IMR-90 (cell line): ENCODE measurements around the gene ZDBF2. TPM values are rescaled to one million over a fixed set of nuclear protein-coding genes. Genes with fewer than 3 reads are reported as not detected.

ENCODE experiments used
- microRNA-seq, 2 experiments: library from miRNA; stranded (forward) in 1 of 2; unstranded in 1 of 2; fragments of 10-50 nt in 1 of 2; fragments of <30 nt in 1 of 2; gene quantifications in 1 of 2; microRNA quantifications in 1 of 2; one replicate each; pipeline versions ENCODE3 to v1.1.0; 2013 to 2020; ENCODE audit not compliant: insufficient read depth in 1 of 2, insufficient read length in 1 of 2, unreplicated experiment in 1 of 2
- polyA plus RNA-seq, 3 experiments: library from polyadenylated mRNA; depleted of rRNA; stranded (reverse); fragments of >200 nt; gene quantifications; 2 replicates each; pipeline ENCODE4 v1.2.3, GENCODE V29; 2012; ENCODE audit warnings: low replicate concordance in 1 of 3
- small RNA-seq, 5 experiments: library from RNA; depleted of rRNA; stranded (forward); fragments of <200 nt; gene quantifications; one replicate each; pipeline ENCODE3, GENCODE V24; 2012
- total RNA-seq: library from RNA; depleted of rRNA; stranded (reverse); fragments of >200 nt; gene quantifications from 2 replicates; pipeline ENCODE4 v1.2.3, GENCODE V29; 2012; rRNA removed

The ZDBF2 gene
- total and polyA plus RNA-seq, 2 of the 4 experiments (the other 2 are of a cell fraction), result 1.9 to 10.2 TPM

Small RNA genes lying within 50 kb of the gene (microRNA-seq; reads per million reads assigned to microRNA genes)
- not detected for gene HMGN1P6 (ENCODE audit: insufficient read depth, insufficient read length)
- gene RN7SKP260 (ENCODE audit: insufficient read depth, insufficient read length), result not detected

Small RNA genes lying within 50 kb of the gene (small RNA-seq; reads per million reads assigned to genes)
- gene HMGN1P6 (0 reads per million in 5 experiments), gene RN7SKP260 (0 reads per million in 5 experiments)

Other genes with a start within 250 kb of the ZDBF2 start
- gene INO80D, start 188.5 kb upstream of the ZDBF2 start, total RNA-seq, result 4.5 and 5.0 TPM in 2 replicates
- 0.67 and 0.79 TPM in 2 replicates for gene INO80D, start 188.5 kb upstream of the ZDBF2 start, polyA plus RNA-seq (2012; rRNA removed)
- gene NDUFS1, start 115.2 kb upstream of the ZDBF2 start, total RNA-seq, result 118 and 187 TPM in 2 replicates
- gene NDUFS1, start 115.2 kb upstream of the ZDBF2 start, polyA plus RNA-seq (2012; rRNA removed), result 58.8 and 72.1 TPM in 2 replicates
- gene EEF1B2, start 114.8 kb upstream of the ZDBF2 start, total RNA-seq, result 574 and 672 TPM in 2 replicates
- 751 and 815 TPM in 2 replicates for gene EEF1B2, start 114.8 kb upstream of the ZDBF2 start, polyA plus RNA-seq (2012; rRNA removed)
- gene ADAM23, start 168.9 kb downstream of the ZDBF2 start, total RNA-seq, result 2.9 and 3.9 TPM in 2 replicates
- 7.4 and 10.3 TPM in 2 replicates for gene ADAM23, start 168.9 kb downstream of the ZDBF2 start, polyA plus RNA-seq (2012; rRNA removed)